Transverse colon (tissue), 4 donors: ENCODE measurements around the gene AOC1. TPM values are rescaled to one million over a fixed set of nuclear protein-coding genes. Genes with fewer than 3 reads are reported as not detected.

Experiments used
- DNase-seq: peaks from one replicate; pipeline ENCODE4 v3.0.0-alpha.2; 2019
- H3K27ac ChIP-seq, 4 donors: fragments of 200-600 bp; sonication (generic); 2 replicates each; pipeline ENCODE4 v1.5.1; 2016 to 2018; ENCODE audit warnings: inconsistent platforms in 4 of 4
- H3K27me3 ChIP-seq: fragments of 200-600 bp; sonication (generic); 2 replicates; pipeline ENCODE4 v1.5.1; 2017; ENCODE audit warnings: inconsistent platforms
- H3K36me3 ChIP-seq, 4 donors: fragments of 200-600 bp; sonication (generic); 2 replicates each; pipeline ENCODE4 v1.5.1; 2017 to 2019; ENCODE audit warnings: inconsistent platforms in 4 of 4
- H3K4me1 ChIP-seq, 4 donors: fragments of 200-600 bp; sonication (generic); 2 replicates each; pipeline ENCODE4 v1.5.1; 2017 to 2020; ENCODE audit warnings: inconsistent platforms in 4 of 4
- H3K4me3 ChIP-seq, 4 donors: fragments of 200-600 bp; sonication (generic); 1 replicate in 1 of 4; 2 replicates in 3 of 4; pipeline versions ENCODE4 v1.5.1 to v1.6.1; 2017 to 2019; ENCODE audit warnings: inconsistent platforms in 4 of 4
- H3K9me3 ChIP-seq, 2 donors: fragments of 200-600 bp; sonication (generic); 2 replicates each; pipeline ENCODE4 v1.5.1; 2017 to 2019; ENCODE audit warnings: inconsistent platforms in 2 of 2
- CTCF ChIP-seq, 5 experiments: fragments of 200-600 bp in 3 of 5; fragments of 450-650 bp in 2 of 5; sonication (generic) in 3 of 5; IDR thresholded peaks; 1 replicate in 2 of 5; 2 replicates in 3 of 5; pipeline ENCODE4 v1.5.1; 2016 to 2017; ENCODE audit warnings: antibody characterized with exemption in 5 of 5, inconsistent platforms in 3 of 5, mild to moderate bottlenecking in 2 of 5, moderate library complexity in 1 of 5
- EP300 ChIP-seq: sonication (generic); formaldehyde crosslinking; IDR thresholded peaks from one replicate; pipeline ENCODE4 v1.6.1; 2017; ENCODE audit warnings: antibody characterized with exemption, low read depth
- POLR2A ChIP-seq: fragments of 450-650 bp; IDR thresholded peaks from one replicate; pipeline ENCODE4 v1.6.1; 2016; ENCODE audit warnings: antibody characterized with exemption, mild to moderate bottlenecking, moderate library complexity
- POLR2AphosphoS5 ChIP-seq, 3 donors: sonication (generic); formaldehyde crosslinking; IDR thresholded peaks; one replicate each; pipeline ENCODE4 v1.6.1; 2016; ENCODE audit warnings: antibody characterized with exemption in 3 of 3
- WGBS, 2 donors: methylation state at CpG; one replicate each; pipeline ENCODE4 v1.1.5; 2018; ENCODE audit warnings: low coverage in 1 of 2; 5-methylcytosine and 5-hydroxymethylcytosine counted together
- in situ Hi-C, 4 donors: fragments of 200-750 bp; cut with MboI; loops; one replicate each; pipeline versions ENCODE4 v1.15.0 to v1.15.1; 2017; ENCODE audit warnings: low sequenced_read_pairs in 3 of 4, low pct_ligation_motif_present in 1 of 4, low pct_unique_long_range_greater_than_20kb in 1 of 4
- intact Hi-C: fragments of 100-400 bp; cut with DNase I; formaldehyde crosslinking; loops from one replicate; pipeline ENCODE4 v1.15.1; 2023; ENCODE audit warnings: low total_unique reads
- total RNA-seq, 4 donors: library from RNA; depleted of rRNA; stranded (reverse); fragments of >200 nt; gene quantifications; one replicate each; pipeline ENCODE4 v1.1.0, GENCODE V29; 2016

The AOC1 gene
- total RNA-seq, 4 donors from 2014 or later = 143 to 687 (median 427) TPM

DNA sequence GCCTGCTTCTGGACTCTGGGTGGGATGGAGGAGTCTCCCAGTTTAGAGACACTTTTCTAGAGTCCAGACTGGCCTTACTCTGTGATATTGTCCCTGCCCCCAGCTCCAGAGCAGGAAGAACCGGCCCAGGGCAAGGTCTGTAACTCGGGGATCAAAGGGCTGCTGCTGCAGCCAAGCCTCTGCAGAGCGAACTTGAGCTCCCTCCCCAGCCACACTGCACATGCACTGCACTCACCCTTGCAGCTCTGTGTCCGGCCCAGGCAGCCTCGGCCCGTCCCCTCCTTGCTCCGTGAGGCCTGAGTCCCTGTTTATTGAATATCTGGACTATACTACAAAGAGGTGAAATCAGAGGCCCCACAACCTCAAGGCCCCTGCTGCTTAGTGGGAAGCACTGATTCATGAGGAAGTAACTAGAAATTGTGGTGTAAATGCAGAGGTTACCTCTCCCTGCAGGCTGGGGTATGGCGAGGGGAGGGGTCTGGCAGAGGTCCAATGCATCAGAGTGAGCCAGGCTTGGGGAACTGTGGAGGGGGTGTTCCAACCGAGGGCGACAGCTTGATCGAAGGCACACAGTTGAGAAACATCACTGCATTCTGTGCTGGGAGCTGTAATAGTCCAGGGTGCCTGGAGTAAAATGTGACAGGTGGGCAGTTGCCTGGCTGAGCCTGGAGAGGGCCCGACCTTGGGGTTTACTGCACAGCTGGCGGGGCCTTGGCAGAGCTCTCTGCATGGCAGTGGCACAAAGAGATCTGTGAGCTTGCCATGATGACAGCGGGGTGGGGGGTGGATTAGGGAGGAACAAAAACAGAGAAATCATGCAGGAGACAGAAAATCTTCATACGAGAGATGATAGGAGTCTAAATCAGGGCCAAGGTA, 49.1 kb downstream of the AOC1 start:
- WGBS, 2 donors = 33% methylated on average over 2 to 15 of the region's 15 CpGs
- no peak for TF ChIP-seq CTCF (IDR thresholded peaks at IDR 0.05)
- peak in 1 of 3 donors; percentile 20 for TF ChIP-seq POLR2AphosphoS5 (IDR thresholded peaks at IDR 0.05)
- TF ChIP-seq POLR2A = no peak

GRCh38 chr7:150902078-150903033, 50.0 kb downstream of the AOC1 start:
- Histone ChIP-seq H3K9me3 (no peaks in the 10 kb centered on the region), H3K36me3 (no peaks in the 10 kb centered on the region), H3K27me3 (peaks cover 3% of the 10 kb centered on the region), H3K4me3 (no peak overlapping the region), H3K4me1 (peaks cover 28 to 56% (median 44%) of the 10 kb centered on the region in 4 donors), H3K27ac (peak overlapping the region; percentile 73 to 78 (median 78))
- in situ Hi-C loops = no loop called here
- WGBS, 2 donors = 49 to 53% methylated on average over 10 to 14 of the region's 14 CpGs
- intact Hi-C loops = no loop called here
- DNase-seq = peak; percentile 67
- TF ChIP-seq CTCF (IDR thresholded peaks at IDR 0.05) = no peak
- no peak for TF ChIP-seq POLR2AphosphoS5 (IDR thresholded peaks at IDR 0.05)
- TF ChIP-seq POLR2A = no peak
- no peak for TF ChIP-seq EP300

More for the DNA sequence above, 49.1 kb downstream of the AOC1 start:
- Histone ChIP-seq H3K27ac (peak overlapping the region; percentile 73 to 78 (median 78)), H3K27me3 (peaks cover 5% of the 10 kb centered on the region), H3K9me3 (no peaks in the 10 kb centered on the region), H3K36me3 (no peaks in the 10 kb centered on the region), H3K4me1 (peaks cover 28 to 56% (median 44%) of the 10 kb centered on the region in 4 donors), H3K4me3 (no peak overlapping the region)
- intact Hi-C loops (no loop called here), in situ Hi-C loops (no loop called here)
- peak; percentile 76 for DNase-seq

DNA sequence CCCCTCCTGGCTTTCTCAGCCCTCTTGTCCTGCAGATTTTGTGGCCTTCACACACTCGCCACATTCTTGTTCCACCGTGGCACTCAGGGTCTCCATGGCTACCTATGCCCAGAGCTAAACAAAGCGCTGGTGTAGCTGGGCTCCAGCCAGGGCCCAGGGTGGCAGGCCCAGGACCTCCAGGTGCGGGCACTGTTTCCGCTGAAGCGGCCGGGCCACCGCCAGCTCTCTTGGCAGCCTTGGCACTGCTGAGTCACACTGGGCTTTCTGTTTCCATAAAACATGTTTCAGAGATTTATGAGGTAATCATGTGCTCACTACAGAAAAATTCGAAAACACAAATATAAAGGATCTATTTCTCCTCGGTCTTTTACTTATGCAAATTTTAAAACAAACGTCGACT, 51.3 kb downstream of the AOC1 start:
- H3K9me3 ChIP-seq = no peaks in the 10 kb centered on the region
- TF ChIP-seq POLR2AphosphoS5 (IDR thresholded peaks at IDR 0.05) (peak in 2 of 3 donors; percentile 31 to 51), EP300 (no peak), CTCF (IDR thresholded peaks at IDR 0.05) (no peak)
- no peaks in the 10 kb centered on the region for H3K27me3 ChIP-seq
- H3K4me3 ChIP-seq = no peak overlapping the region
- H3K4me1 ChIP-seq = peaks cover 27 to 51% (median 42%) of the 10 kb centered on the region in 4 donors
- WGBS, 2 donors = 14 to 20% methylated on average over 4 to 12 of the region's 12 CpGs
- H3K36me3 ChIP-seq = no peaks in the 10 kb centered on the region
- peak; percentile 82 for DNase-seq
- intact Hi-C loops (no loop called here), in situ Hi-C loops (no loop called here)
- peak overlapping the region; percentile 73 to 78 (median 78) for H3K27ac ChIP-seq
